ENCODE measurements around the gene CAPN11. TPM values are rescaled to one million over a fixed set of nuclear protein-coding genes. Genes with fewer than 3 reads are reported as not detected.
"Not testable (repeated sequence)": the region's sequence is repeated elsewhere in the genome, so short reads cannot be mapped to it uniquely, and the experiment has no call there.

The CAPN11 gene
- polyA plus RNA-seq, 3 donors, result 0.12 to 0.24 (median 0.17) TPM

DNA sequence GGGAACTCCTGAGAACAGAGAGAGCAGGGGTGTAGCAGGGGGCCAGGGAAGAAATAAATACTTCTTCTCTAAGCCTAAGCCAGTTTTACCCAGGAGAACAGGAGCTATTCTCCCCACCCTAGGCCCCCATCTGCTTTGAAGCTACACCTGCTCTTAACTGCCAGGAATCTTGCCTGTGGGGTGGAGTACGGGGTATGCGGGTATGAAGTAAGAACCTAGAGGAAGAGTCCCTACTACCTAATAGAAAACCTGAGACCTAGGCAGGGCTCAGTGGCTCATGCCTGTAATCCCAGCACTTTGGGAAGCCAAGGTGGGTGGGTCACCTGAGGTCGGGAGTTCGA lies 66.3 kb downstream of the CAPN11 start:
- no peak for DNase-seq (ENCODE audit: low read depth in 3 of 3, low spot score in 2 of 3)

DNA sequence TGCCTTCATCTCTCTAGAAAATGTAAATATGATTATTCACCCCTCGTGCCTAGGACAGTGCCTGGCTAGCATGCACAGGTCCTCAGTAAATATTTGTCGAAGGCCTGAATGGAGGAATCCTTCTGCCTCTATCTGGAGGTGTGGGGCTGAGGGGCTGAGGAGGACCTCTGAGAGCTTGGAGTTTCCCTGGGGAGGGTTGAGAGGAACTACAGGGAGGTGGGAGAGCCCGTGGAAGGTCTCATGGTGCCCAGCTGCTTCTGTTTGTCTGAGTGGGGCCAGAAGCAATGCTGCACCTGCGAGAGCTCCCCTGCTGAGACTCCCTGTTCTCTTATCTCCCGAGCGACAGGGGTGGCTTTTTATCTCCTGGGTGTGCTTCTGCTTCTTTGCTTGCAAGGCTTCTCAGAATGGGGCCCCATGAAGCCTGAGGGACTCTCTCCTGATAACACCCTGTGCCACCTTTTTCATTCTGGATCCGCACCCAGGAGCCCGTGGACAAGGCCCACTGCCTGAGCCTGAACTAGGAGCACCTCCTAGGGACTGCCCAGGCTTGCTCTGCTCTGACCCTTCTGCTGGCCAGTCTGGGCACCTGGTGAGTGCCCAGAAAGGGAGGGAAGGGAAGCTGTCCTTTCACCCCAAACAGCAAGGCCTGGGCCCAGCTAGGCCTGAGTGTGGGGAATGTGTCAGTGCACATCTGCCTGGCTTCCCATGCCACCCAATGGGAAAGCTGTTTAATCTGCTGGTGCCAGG lies 67.1 kb downstream of the CAPN11 start:
- DNase-seq (ENCODE audit: low read depth in 3 of 3, low spot score in 2 of 3), result no peak

DNA sequence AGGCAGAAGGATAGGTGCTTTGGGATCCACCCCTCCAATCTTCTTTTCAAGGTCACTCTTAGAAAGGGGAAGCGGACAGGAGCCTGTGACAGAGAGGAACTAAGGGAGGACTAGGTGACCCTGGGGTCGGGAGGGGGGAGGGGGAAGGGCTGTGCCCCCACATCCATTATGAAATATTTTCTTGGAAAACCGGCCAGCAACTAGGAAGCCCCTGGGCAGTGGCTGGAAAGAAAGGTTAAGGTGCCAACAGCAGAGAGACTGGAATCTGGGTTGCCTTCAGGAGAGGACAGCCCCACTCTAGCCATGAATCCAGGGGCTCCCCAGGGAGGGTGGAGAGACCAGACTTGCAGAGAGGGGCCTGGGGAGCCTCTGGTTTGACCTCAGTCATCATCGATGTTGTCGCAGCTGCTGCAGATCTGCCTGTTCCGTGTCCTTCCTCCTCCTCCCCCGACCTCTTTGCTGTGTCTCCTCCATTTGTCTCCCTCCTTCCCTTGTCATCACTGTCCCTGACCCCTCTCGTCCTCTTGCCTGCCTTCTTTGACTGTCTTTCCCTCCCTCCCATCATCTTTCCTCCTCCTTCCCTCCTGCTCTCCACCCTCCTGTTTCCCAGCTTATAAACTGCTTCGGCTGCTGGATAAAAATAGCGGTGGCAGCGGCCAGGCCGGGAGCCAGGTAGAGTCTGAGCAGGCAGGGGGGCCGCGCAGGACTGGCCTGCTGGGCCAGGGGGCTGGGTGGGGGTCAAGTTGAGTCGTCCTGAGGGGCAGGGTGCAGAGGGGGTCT lies 67.9 kb downstream of the CAPN11 start:
- DNase-seq (ENCODE audit: low read depth in 3 of 3, low spot score in 2 of 3), result no peak

DNA sequence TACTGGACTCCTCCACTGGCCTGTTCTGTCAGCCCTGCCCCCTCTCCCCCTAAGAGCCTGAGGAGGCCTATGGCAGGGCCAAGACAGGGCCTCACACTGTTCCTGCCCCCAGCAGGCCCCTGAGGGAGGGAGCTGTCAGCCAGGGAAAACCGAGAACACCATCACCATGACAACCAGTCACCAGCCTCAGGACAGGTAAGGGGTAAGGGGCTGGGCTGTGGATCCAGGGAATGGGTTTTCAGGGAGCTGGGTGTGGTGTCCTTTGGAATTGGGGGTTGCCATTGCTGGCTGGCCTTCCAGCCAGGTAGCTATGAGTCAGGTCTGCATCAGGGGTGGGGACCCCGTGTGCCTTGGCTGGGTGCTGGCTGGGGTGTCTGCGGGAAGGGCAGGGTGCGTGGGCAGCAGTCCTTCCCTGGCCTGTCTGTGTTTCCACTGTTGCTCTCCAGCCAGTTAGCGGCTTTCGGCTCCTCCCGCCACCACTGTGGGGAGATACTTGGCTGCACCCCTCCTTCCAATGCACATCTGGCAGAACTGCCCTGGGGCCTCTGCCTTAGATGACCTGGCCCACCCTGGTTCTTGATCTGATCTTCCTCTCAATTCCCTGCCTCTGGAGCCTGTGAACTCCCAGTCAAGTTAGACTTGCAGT lies 68.7 kb downstream of the CAPN11 start:
- DNase-seq (ENCODE audit: low read depth in 3 of 3, low spot score in 2 of 3), result no peak

DNA sequence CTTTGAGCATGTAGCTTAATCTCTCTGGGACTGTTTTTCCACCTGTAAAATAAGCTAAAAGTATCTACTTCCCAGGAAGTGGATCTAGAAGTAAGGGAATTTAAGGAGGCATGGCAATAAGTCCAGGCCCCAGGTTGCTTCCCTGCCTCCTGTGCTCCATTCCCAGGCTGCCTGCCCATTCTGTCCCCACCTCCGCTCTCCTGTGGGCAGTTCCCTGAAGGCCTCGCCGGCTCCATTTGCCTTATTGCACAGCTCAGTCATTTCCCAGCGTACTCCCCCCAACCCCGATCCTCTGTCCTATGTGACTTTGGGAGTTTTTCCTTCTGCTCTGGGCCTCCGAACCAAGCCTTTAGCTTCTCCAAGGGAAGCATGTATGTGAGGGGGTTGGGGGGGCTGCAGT lies 69.4 kb downstream of the CAPN11 start:
- no peak for DNase-seq (ENCODE audit: low read depth in 3 of 3, low spot score in 2 of 3)

DNA sequence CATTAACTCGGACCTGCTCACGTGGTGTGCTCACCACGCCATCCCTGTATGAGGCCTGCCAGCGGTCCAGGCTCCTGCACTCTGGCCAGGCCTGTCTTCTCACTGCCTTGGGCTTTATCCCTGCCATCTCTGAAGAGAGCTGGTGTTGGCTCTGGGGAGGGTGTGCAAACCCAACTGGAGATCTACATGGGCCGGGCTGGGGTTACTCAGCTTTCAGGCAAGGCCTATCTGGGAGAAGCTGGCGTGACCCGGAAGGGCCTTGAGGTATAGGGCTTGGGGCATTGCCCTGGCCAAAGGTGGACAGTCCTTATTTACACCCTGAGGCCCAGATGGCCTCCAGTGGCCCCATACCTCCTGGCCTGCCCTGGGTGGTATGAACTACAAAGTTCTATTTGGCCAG lies 69.8 kb downstream of the CAPN11 start:
- DNase-seq (ENCODE audit: low read depth in 3 of 3, low spot score in 2 of 3), result no peak

DNA sequence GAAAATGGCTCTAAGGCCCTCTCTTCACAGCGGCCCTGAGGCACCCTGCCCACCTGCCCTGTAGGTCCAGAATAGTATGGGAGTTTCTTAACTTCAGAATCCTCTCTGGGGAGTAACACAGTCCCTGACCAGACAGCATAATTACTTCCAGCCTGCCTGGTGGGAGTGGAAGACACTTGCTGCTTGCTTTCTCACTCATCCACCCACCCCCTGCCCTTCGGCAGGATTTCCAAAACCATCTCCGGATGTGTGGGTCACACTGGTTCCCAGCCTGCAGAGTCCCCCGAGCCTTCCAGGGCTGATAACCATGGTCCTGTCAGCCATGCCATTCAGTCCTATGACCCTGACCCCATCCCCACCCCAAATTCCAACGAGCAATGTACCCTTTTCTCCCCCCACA lies 70.2 kb downstream of the CAPN11 start:
- no peak for DNase-seq (ENCODE audit: low read depth in 3 of 3, low spot score in 2 of 3)

DNA sequence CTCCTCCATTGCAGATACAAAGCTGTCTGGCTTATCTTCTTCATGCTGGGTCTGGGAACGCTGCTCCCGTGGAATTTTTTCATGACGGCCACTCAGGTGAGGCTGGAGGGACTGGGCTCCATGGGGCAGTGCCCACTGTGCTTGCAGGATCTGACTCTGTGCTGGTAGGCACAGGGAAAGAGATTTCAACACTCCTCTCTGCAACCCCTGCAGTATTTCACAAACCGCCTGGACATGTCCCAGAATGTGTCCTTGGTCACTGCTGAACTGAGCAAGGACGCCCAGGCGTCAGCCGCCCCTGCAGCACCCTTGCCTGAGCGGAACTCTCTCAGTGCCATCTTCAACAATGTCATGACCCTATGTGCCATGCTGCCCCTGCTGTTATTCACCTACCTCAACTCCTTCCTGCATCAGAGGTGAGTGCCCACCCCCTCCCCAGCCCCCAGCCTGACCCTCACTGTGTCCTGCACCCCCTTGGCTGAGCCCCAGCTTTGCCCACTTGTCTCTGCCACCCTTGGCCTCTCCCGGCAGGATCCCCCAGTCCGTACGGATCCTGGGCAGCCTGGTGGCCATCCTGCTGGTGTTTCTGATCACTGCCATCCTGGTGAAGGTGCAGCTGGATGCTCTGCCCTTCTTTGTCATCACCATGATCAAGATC lies 70.9 kb downstream of the CAPN11 start:
- DNase-seq (ENCODE audit: low read depth in 3 of 3, low spot score in 2 of 3), result no peak

DNA sequence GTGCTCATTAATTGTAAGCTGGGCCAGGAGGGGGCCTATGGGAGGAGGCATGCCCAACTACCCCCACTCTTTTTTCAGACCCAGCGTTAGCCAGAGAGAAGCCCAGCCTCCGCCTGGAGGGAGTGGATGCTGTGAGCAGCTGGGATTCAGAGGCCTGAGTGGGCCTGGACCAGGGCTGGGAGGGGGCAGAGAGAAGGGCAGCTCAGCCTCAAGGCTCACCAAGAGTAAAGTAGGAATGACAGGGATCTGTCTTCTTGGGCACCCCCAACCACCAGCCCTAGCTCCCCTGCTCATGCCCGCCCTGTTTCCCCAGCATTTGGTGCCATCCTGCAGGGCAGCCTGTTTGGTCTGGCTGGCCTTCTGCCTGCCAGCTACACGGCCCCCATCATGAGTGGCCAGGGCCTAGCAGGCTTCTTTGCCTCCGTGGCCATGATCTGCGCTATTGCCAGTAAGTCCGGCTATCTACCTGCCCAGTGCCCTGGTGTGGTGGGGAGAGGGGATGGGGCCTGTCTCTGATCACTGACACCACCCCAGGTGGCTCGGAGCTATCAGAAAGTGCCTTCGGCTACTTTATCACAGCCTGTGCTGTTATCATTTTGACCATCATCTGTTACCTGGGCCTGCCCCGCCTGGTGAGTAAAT lies 71.5 kb downstream of the CAPN11 start:
- no peak for DNase-seq (ENCODE audit: low read depth in 3 of 3, low spot score in 2 of 3)

DNA sequence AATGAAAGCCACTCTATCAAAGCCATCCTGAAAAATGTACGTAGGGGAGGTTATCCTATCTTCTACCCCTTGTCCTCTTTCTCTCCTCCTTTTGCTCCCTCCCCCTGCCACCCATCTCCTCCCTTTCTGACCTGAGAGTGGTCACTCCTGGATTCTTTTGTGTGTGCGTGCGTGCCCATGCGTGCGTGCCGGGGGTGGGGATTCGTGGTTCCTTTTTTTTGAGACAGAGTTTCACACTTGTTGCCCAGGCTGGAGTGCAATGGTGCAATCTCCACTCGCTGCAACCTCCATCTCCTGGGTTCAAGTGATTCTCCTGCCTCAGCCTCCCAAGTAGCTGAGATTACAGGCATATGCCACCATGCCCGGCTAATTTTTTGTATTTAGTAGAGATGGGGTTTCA lies 72.8 kb downstream of the CAPN11 start:
- DNase-seq (ENCODE audit: low read depth in 3 of 3, low spot score in 2 of 3), result not testable (repeated sequence)

DNA sequence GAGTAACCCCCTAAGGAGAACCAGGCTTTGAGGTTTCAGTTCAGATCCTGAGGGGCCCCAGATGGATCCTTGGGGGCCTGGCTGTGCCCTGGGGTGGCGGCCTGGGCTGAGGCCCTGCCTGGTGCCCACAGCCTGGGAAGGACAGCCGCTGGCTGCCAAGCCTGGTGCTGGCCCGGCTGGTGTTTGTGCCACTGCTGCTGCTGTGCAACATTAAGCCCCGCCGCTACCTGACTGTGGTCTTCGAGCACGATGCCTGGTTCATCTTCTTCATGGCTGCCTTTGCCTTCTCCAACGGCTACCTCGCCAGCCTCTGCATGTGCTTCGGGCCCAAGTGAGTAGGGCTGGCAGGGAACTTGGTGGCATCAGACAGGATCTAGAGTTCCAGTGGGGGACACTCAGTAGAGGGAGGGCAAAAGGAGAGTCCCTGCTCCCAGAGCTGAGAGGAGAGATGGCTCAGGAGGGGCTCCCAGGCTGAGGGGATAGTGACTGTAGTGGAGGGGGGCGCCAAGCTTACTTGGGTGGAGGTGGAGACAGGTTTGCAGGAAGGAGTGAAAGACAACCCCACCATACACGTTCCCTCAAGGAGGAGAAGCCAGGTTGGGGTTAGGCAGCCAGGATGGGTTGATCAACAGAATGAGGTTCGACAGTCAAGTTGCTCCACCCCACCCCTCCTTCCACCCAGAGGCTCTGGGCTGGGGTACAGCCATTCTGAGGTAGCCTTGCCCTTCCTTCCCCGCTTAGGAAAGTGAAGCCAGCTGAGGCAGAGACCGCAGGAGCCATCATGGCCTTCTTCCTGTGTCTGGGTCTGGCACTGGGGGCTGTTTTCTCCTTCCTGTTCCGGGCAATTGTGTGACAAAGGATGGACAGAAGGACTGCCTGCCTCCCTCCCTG lies 74.3 kb downstream of the CAPN11 start:
- DNase-seq (ENCODE audit: low read depth in 3 of 3, low spot score in 2 of 3), result no peak

DNA sequence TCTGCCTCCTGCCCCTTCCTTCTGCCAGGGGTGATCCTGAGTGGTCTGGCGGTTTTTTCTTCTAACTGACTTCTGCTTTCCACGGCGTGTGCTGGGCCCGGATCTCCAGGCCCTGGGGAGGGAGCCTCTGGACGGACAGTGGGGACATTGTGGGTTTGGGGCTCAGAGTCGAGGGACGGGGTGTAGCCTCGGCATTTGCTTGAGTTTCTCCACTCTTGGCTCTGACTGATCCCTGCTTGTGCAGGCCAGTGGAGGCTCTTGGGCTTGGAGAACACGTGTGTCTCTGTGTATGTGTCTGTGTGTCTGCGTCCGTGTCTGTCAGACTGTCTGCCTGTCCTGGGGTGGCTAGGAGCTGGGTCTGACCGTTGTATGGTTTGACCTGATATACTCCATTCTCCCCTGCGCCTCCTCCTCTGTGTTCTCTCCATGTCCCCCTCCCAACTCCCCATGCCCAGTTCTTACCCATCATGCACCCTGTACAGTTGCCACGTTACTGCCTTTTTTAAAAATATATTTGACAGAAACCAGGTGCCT lies 75.0 kb downstream of the CAPN11 start:
- DNase-seq (ENCODE audit: low read depth in 3 of 3, low spot score in 2 of 3), result no peak

Other genes with a start within 250 kb of the CAPN11 start
- gene MRPL14, start 31.4 kb upstream of the CAPN11 start, polyA plus RNA-seq (ENCODE audit: insufficient read length in 3 of 3), result 10 to 100 TPM; 38.9 to 40.4 (median 40.3) TPM
- 10 to 100 TPM; 33.3 to 38.5 (median 34.3) TPM for gene TMEM63B, start 31.3 kb upstream of the CAPN11 start, polyA plus RNA-seq (ENCODE audit: insufficient read length in 3 of 3)
- gene MYMX, start 58.1 kb downstream of the CAPN11 start, polyA plus RNA-seq (ENCODE audit: insufficient read length in 3 of 3), result under 1 TPM; 0.42 to 0.85 (median 0.65) TPM
- gene SLC29A1, start 64.8 kb downstream of the CAPN11 start, polyA plus RNA-seq (ENCODE audit: insufficient read length in 3 of 3), result 10 to 100 TPM; 33.0 to 34.2 (median 33.0) TPM
- 1,000 to 10,000 TPM; 1,281 to 1,316 (median 1,306) TPM for gene HSP90AB1, start 88.3 kb downstream of the CAPN11 start, polyA plus RNA-seq (ENCODE audit: insufficient read length in 3 of 3)
- 10 to 100 TPM; 51.7 to 59.3 (median 56.5) TPM for gene SLC35B2, start 98.7 kb downstream of the CAPN11 start, polyA plus RNA-seq (ENCODE audit: insufficient read length in 3 of 3)
- 10 to 100 TPM; 10.6 to 11.7 (median 11.6) TPM for gene NFKBIE, start 106.7 kb downstream of the CAPN11 start, polyA plus RNA-seq (ENCODE audit: insufficient read length in 3 of 3)
- under 1 TPM; 0.42 to 0.62 (median 0.60) TPM for gene TMEM151B, start 111.6 kb downstream of the CAPN11 start, polyA plus RNA-seq (ENCODE audit: insufficient read length in 3 of 3)
- gene AARS2, start 154.5 kb downstream of the CAPN11 start, polyA plus RNA-seq (ENCODE audit: insufficient read length in 3 of 3), result 10 to 100 TPM; 12.1 to 14.7 (median 12.4) TPM
- not detected for gene SPATS1, start 183.8 kb downstream of the CAPN11 start, polyA plus RNA-seq (ENCODE audit: insufficient read length in 3 of 3)
- 10 to 100 TPM; 44.2 to 49.2 (median 45.5) TPM for gene CDC5L, start 228.9 kb downstream of the CAPN11 start, polyA plus RNA-seq (ENCODE audit: insufficient read length in 3 of 3)

Data from right renal cortex interstitium (tissue), 3 donors.